Loucy (cell line): Measurements from ENCODE around the gene CAGE1.
A peak's percentile ranks its signal among the peaks of the same experiment; 100 is the strongest.
"Not testable (repeated sequence)": the region's sequence is repeated elsewhere in the genome, so short reads cannot be mapped to it uniquely, and the experiment has no call there.

Source experiments
- H2AFZ ChIP-seq: fragments of 200-600 bp; sonication (generic); 2 replicates; pipeline ENCODE4 v1.6.0; 2016; ENCODE audit warnings: antibody characterized with exemption, mild to moderate bottlenecking, low read length, moderate library complexity
- H3F3A ChIP-seq: fragments of 200-600 bp; 2 replicates; pipeline ENCODE4 v1.6.0; 2016; ENCODE audit warnings: antibody characterized with exemption, low read depth, mild to moderate bottlenecking
- H3K27me3 ChIP-seq: fragments of 200-600 bp; sonication (generic); 2 replicates; pipeline ENCODE4 v1.6.1; 2014; ENCODE audit warnings: low read length, mild to moderate bottlenecking; ENCODE audit not compliant: insufficient read depth, poor library complexity, severe bottlenecking
- H3K36me3 ChIP-seq: fragments of 200-600 bp; sonication (generic); 2 replicates; pipeline ENCODE4 v1.6.1; 2016; ENCODE audit warnings: low read length; ENCODE audit not compliant: insufficient read depth
- H3K4me1 ChIP-seq: fragments of 200-600 bp; sonication (generic); 2 replicates; pipeline ENCODE4 v1.5.1; 2014; ENCODE audit warnings: low read length, mild to moderate bottlenecking; ENCODE audit not compliant: insufficient read depth, poor library complexity, severe bottlenecking
- H3K4me2 ChIP-seq: fragments of 200-600 bp; sonication (generic); 2 replicates; pipeline ENCODE4 v1.6.0; 2014; ENCODE audit warnings: antibody characterized with exemption, low read length, low read depth, mild to moderate bottlenecking; ENCODE audit not compliant: poor library complexity, severe bottlenecking
- H3K4me3 ChIP-seq: fragments of 200-600 bp; sonication (generic); 2 replicates; pipeline ENCODE4 v1.5.1; 2014; ENCODE audit warnings: low read length, mild to moderate bottlenecking, mixed read lengths; ENCODE audit not compliant: poor library complexity, severe bottlenecking
- H3K79me2 ChIP-seq: fragments of 200-600 bp; sonication (generic); 2 replicates; pipeline ENCODE4 v1.6.1; 2014; ENCODE audit warnings: low read length; ENCODE audit not compliant: insufficient read depth
- H3K9ac ChIP-seq: fragments of 200-600 bp; sonication (generic); 2 replicates; pipeline ENCODE4 v1.6.0; 2014; ENCODE audit warnings: mild to moderate bottlenecking, low read depth, low read length, moderate library complexity; ENCODE audit not compliant: poor library complexity, severe bottlenecking
- H3K9me2 ChIP-seq: fragments of 200-600 bp; sonication (generic); replicated peaks from 2 replicates; pipeline ENCODE4 v1.6.1; 2016; ENCODE audit warnings: low read depth, low read length, mixed read lengths
- H3K9me3 ChIP-seq: fragments of 200-600 bp; sonication (generic); 2 replicates; pipeline ENCODE4 v1.6.1; 2014; ENCODE audit warnings: mild to moderate bottlenecking, antibody characterized with exemption, low read length, low read depth; ENCODE audit not compliant: insufficient read depth
- H4K20me1 ChIP-seq: fragments of 200-600 bp; sonication (generic); 2 replicates; pipeline ENCODE4 v1.6.0; 2014; ENCODE audit warnings: antibody characterized with exemption, low read length, mild to moderate bottlenecking; ENCODE audit not compliant: insufficient read depth, poor library complexity, severe bottlenecking
- EZH2phosphoT487 ChIP-seq: fragments of 200-600 bp; IDR thresholded peaks from 2 replicates; pipeline ENCODE4 v1.6.1; 2018; ENCODE audit warnings: antibody characterized with exemption, mild to moderate bottlenecking, moderate library complexity, borderline replicate concordance
- TF ChIP-seq, protein P1 (sequence below): fragments of 200-600 bp; sonication (generic); conservative IDR thresholded peaks from 2 replicates; pipeline ENCODE4 v1.5.1; 2014; ENCODE audit warnings: mild to moderate bottlenecking, antibody characterized with exemption, low read length

CAGE1 gene

DNA sequence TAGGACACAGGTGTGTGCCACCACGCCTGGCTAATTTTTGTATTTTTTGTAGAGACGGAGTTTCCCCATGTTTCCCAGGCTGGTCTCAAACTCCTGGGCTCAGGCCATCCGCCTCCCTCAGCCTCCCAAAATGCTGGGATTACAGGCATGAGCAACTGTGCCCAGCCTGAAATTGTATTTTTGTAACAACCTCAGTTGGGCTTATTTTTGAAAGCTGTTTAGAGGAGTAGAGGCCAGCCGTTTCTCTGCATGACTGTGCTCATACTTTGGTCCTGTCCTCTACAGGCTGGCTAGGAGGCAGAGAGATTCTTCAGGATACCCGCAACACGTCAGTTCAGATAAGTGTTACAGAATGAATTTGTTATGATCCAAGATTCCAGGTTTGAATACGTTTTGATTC is 22.1 kb downstream of the CAGE1 start:
- Histone ChIP-seq H4K20me1 (no peaks in the 10 kb centered on the region), H3F3A (no peaks in the 10 kb centered on the region), H3K4me1 (no peaks in the 10 kb centered on the region), H3K9ac (no peak overlapping the region), H3K27me3 (no peaks in the 10 kb centered on the region), H3K4me3 (no peak overlapping the region), H3K9me3 (no peaks in the 10 kb centered on the region), H2AFZ (no peak overlapping the region), H3K9me2 (no peaks in the 10 kb centered on the region), H3K79me2 (no peaks in the 10 kb centered on the region), H3K4me2 (no peak overlapping the region), H3K36me3 (no peaks in the 10 kb centered on the region)
- TF ChIP-seq EZH2phosphoT487, result no peak
- TF ChIP-seq, protein P1, sequence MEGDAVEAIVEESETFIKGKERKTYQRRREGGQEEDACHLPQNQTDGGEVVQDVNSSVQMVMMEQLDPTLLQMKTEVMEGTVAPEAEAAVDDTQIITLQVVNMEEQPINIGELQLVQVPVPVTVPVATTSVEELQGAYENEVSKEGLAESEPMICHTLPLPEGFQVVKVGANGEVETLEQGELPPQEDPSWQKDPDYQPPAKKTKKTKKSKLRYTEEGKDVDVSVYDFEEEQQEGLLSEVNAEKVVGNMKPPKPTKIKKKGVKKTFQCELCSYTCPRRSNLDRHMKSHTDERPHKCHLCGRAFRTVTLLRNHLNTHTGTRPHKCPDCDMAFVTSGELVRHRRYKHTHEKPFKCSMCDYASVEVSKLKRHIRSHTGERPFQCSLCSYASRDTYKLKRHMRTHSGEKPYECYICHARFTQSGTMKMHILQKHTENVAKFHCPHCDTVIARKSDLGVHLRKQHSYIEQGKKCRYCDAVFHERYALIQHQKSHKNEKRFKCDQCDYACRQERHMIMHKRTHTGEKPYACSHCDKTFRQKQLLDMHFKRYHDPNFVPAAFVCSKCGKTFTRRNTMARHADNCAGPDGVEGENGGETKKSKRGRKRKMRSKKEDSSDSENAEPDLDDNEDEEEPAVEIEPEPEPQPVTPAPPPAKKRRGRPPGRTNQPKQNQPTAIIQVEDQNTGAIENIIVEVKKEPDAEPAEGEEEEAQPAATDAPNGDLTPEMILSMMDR, result no peak

DNA sequence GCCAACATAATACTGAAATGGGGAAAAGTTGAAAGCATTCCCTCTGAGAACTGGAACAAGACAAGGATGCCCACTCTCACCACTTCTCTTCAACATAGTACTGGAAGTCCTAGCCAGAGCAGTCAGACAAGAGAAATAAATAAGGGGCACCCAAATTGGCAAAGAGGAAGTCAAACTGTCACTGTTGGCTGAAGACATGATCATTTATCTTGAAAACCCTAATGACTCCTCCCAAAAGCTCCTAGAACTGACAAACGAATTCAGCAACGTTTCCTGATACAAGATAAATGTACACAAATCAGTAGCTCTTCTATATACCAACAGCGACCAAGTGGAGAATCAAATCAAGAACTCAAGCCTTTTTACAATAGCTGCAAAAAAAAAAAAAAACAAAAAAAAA is 37.6 kb downstream of the CAGE1 start:
- not testable (repeated sequence) for H3K27me3 ChIP-seq, H3K9me2 ChIP-seq, H3K4me1 ChIP-seq, H3K4me3 ChIP-seq, H3K9ac ChIP-seq, H4K20me1 ChIP-seq, H3K79me2 ChIP-seq, H3K4me2 ChIP-seq, H3F3A ChIP-seq, H3K36me3 ChIP-seq, H3K9me3 ChIP-seq, H2AFZ ChIP-seq

DNA sequence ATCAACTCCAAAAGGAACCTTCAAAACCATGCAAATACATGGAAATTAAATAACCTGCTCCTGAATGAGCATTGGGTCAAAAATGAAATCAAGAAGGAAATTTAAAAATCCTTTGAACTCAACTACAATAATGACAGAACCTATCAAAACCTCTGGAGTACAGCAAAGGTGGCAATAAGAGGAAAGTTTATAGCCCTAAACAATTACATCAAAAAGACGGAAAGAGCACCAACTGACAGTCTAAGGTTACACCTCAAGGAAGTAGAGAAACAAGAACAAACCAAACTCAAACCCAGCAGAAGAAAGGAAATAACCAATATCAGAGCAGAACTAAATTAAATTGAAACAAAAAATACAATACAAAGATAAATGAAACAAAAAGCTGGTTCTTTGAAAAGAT is 39.0 kb downstream of the CAGE1 start:
- H3K4me3 ChIP-seq, H3K9ac ChIP-seq, H3K79me2 ChIP-seq, H3K36me3 ChIP-seq, H3K9me3 ChIP-seq, H3K27me3 ChIP-seq, H3F3A ChIP-seq, H3K9me2 ChIP-seq, H2AFZ ChIP-seq, H3K4me1 ChIP-seq, H3K4me2 ChIP-seq, H4K20me1 ChIP-seq: not testable (repeated sequence)

DNA sequence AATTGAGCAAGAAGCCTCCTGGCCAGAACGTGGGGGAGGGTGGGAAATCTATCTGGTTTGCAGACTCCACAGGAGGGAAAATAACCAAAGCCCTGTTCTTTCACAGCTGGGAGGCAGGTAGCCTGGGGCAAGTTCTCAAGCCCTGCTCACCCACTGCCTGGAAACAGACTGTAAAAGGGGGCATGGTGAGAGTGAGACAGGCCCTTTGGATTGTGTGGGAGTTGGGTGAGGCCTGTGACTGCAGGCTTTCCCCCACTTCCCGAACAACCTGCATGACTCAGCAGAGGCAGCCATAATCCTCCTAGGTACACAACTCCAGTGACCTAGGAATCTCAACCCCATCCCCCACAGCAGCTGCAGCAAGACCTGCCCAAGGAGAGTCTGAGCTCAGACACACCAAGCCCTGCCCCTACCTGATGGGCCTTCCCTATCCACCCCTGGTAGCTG is 42.0 kb downstream of the CAGE1 start:
- not testable (repeated sequence) for H3K4me3 ChIP-seq, H3K36me3 ChIP-seq, H2AFZ ChIP-seq, H3K9ac ChIP-seq, H3K9me3 ChIP-seq, H4K20me1 ChIP-seq, H3K4me2 ChIP-seq, H3F3A ChIP-seq, H3K9me2 ChIP-seq, H3K27me3 ChIP-seq, H3K79me2 ChIP-seq
- H3K4me1 ChIP-seq, result peaks cover 10% of the 10 kb centered on the region

DNA sequence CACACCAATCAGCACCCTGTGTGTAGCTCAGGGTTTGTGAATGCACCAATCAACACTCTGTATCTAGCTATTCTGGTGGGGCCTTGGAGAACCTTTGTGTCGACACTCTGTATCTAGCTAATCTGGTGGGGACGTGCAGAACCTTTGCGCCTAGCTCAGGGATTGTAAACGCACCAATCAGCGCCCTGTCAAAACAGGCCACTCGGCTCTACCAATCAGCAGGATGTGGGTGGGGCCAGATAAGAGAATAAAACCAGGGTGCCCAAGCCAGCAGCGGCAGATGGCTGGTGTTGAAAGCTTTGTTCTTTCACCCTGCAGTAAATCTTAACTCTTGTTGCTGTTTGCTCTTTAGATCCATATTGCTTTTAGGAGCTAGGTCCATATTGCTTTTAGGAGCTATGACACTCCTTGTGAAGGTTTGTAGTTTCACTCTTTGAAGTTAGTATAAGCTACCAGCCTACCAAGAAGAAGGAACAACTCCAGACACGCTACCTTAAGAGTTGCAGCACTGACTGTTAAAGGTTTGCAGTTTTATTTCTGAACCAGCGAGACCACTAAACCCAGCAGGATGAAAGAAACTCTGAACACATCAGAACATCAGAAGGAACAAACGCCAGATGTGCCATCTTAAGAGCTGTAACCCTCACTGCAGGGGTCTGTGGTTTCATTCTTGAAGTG is 44.6 kb downstream of the CAGE1 start:
- Histone ChIP-seq H2AFZ (peak overlapping the region; percentile 80), H3K4me3 (peak overlapping the region; percentile 1), H3K4me2 (peak overlapping the region; percentile 48), H3K9ac (peak overlapping the region; percentile 28), H3K4me1 (peaks cover 10% of the 10 kb centered on the region)
- H3K79me2 ChIP-seq, H3F3A ChIP-seq, H3K27me3 ChIP-seq, H3K9me2 ChIP-seq, H3K36me3 ChIP-seq, H4K20me1 ChIP-seq, H3K9me3 ChIP-seq: not testable (repeated sequence)
